AG09309 (cell line): Measurements from ENCODE around the gene ADK.

Experiments
- DNase-seq: peaks from one replicate; pipeline ENCODE4 v3.0.0-alpha.2; 2010; ENCODE audit warnings: low read depth
- H3K4me3 ChIP-seq: 2 replicates; pipeline ENCODE4 v1.5.1; 2011; ENCODE audit warnings: mild to moderate bottlenecking, low read depth, low read length, moderate library complexity; ENCODE audit not compliant: control insufficient read depth
- TF ChIP-seq, protein P1 (sequence below): IDR thresholded peaks from 2 replicates; pipeline ENCODE4 v1.5.1; 2011; ENCODE audit warnings: mild to moderate bottlenecking, low read depth, low read length, inconsistent platforms; ENCODE audit not compliant: insufficient read depth, control insufficient read depth; ENCODE audit errors: missing control alignments

Gene ADK

DNA sequence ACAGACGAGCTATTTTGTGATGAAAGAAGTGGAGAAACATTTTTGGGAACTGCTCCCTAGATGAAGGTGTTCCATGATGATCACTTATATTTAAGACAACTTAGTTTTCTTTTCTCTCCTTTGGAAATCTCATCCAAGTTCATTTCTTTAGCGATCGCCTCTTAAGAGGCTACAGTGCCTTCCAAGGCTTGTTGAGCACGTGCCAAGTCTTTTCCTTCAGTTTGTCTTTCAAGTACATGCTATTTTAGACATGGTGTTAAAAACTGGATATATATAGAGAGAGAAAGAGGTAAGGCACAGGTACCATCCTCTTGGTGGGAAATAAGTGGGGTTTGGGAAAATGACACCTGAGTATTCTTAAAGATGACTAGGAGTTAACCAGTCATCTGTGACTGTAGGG lies 2.7 kb downstream of the ADK start:
- no peak for DNase-seq
- H3K4me3 ChIP-seq, result no peak overlapping the region
- TF ChIP-seq, protein P1, sequence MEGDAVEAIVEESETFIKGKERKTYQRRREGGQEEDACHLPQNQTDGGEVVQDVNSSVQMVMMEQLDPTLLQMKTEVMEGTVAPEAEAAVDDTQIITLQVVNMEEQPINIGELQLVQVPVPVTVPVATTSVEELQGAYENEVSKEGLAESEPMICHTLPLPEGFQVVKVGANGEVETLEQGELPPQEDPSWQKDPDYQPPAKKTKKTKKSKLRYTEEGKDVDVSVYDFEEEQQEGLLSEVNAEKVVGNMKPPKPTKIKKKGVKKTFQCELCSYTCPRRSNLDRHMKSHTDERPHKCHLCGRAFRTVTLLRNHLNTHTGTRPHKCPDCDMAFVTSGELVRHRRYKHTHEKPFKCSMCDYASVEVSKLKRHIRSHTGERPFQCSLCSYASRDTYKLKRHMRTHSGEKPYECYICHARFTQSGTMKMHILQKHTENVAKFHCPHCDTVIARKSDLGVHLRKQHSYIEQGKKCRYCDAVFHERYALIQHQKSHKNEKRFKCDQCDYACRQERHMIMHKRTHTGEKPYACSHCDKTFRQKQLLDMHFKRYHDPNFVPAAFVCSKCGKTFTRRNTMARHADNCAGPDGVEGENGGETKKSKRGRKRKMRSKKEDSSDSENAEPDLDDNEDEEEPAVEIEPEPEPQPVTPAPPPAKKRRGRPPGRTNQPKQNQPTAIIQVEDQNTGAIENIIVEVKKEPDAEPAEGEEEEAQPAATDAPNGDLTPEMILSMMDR, result no peak

DNA sequence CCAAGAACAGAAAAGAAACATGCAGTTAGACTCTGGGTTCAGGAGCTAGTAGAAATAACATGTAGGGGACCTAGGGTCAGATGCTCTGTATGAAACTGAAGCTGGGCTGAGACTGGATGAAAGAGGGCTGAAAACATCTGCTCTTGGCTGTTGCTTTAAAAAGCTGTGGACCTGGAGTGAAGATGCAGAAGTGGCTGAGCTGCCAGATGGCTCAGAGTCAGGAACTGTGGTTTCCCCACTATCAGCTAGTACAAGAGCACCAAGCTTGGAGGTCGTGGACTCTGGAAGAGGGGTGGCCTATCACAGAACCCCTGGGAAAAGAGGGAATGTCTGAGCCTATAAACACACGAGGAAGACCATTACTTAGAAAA lies 5.9 kb downstream of the ADK start:
- TF ChIP-seq, protein P1, result no peak
- no peak for DNase-seq
- H3K4me3 ChIP-seq, result no peak overlapping the region

DNA sequence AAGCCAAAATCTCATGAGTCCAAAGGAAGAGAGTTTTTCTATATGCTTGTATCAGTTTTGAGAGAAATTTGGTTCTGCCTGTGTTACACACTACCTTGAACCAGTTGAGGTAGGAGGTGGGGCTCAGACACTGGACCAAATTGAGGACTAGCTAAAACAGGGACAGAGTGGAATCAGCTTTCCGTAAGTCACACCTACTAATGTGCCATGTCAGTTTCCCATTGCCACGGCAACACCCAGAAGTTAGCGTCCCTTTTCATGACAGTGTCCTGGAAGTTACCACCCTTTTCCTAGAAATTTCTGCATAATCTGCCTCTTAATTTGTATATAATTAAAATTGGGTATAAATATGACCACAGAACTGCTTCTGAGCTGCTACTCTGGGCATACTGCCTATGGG lies 9.0 kb downstream of the ADK start:
- TF ChIP-seq, protein P1, result no peak
- no peak for DNase-seq
- no peak overlapping the region for H3K4me3 ChIP-seq

DNA sequence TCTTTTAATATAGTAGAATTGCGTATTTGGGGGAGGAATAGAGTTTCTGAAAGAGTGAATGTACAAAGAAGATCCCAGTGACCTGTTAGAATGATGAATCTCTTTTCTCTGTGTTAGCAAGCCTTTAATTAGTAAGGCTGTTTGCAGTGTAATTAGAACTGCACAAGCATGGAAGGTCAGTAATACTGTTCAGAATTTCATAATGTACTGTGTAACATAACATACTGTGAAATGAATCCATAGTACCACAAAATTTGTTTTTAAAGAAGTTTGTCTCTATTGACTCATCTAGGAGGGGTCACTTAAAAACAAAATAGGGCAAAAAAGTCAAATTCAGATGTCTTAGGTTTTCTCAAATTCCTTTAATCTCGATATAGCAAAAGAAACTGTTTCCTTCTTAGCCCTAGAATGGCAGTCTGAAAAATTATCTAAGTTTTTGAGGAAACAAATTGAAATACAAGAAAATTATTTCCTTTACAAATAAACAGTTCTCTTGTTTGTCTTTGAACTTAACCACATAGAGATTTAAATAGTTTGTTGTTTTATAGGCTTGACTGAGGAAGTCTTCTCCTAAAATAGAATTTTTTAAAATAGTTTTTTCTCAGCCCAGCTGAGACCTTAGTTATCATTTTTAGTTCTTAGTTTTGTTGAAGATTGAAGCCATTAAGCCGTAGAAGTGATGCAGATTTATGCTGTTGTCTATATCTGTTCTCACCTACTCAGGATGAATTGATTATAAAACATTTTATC lies 12.5 kb downstream of the ADK start:
- TF ChIP-seq, protein P1, result no peak
- no peak overlapping the region for H3K4me3 ChIP-seq
- no peak for DNase-seq

DNA sequence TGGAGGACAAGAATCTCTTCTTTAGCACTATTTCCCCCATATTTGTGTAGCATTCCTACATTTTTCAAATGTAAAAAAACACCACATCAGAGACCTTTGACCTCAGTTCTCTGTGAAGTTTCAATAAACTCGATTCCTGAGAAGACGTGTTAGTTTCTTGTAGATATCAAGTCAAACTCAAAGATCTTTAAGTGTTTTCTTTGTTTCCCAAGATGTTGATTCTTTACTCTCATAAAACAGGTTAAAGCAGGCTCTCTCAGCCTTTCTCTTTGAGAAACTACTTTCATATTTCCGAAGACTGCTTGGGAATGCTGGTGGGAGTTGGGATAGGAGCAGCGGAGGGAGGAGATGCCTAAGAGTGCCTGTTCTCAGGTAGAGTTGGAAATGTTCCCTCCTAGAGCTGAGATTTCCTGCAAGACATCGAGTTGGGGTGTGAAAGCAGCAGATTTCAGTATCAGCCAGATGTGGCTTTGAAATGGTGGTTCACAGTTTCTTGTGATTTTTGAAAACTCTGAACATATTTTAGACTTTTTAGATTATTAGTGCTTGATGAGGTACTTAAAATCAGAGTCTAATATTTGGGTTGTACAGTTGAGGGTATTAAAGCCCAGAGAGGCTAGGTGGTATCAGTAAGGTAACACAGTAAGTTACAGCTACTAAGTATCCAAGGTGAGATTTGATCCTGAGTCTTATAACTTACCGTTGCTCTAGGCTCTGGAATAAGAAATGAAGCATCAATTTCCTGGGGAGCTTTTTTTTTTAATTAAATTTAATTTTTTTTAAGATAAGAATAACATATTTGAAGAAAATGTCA lies 13.9 kb downstream of the ADK start:
- H3K4me3 ChIP-seq, result no peak overlapping the region
- TF ChIP-seq, protein P1, result no peak
- no peak for DNase-seq

DNA sequence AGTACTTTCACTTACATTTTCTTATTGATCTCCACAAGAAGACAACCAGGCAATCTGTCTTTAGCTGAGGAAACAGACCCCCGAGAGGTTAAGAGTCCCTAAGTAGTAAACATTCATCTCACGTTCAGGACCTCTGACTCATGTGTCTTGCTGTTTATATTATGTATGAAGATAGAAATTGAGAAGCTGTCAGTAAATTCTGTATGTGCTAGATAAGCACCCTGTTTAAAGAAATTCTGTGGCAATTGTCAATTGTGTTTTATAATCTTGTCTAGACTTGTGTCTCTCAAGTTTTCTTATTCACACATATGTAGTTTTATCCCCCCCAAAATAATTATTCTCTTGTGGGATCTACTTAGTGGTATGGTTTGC lies 14.5 kb downstream of the ADK start:
- DNase-seq, result no peak
- TF ChIP-seq, protein P1, result no peak

More for the DNA sequence above, 14.5 kb downstream of the ADK start:
- H3K4me3 ChIP-seq, result no peak overlapping the region
